Stimulated activated naive CD4-positive, alpha-beta T cell treated with Interleukin-2 at 50 U/mL for 16 hours (primary cell): ENCODE data around the gene RIPOR3.
A peak's percentile ranks its signal among the peaks of the same experiment; 100 is the strongest.
"Not testable (repeated sequence)": the region's sequence is repeated elsewhere in the genome, so short reads cannot be mapped to it uniquely, and the experiment has no call there.

Source experiments
- DNase-seq: peaks from one replicate; lab custom pipeline; 2025; lab: John Stamatoyannopoulos, UW

Gene RIPOR3

DNA sequence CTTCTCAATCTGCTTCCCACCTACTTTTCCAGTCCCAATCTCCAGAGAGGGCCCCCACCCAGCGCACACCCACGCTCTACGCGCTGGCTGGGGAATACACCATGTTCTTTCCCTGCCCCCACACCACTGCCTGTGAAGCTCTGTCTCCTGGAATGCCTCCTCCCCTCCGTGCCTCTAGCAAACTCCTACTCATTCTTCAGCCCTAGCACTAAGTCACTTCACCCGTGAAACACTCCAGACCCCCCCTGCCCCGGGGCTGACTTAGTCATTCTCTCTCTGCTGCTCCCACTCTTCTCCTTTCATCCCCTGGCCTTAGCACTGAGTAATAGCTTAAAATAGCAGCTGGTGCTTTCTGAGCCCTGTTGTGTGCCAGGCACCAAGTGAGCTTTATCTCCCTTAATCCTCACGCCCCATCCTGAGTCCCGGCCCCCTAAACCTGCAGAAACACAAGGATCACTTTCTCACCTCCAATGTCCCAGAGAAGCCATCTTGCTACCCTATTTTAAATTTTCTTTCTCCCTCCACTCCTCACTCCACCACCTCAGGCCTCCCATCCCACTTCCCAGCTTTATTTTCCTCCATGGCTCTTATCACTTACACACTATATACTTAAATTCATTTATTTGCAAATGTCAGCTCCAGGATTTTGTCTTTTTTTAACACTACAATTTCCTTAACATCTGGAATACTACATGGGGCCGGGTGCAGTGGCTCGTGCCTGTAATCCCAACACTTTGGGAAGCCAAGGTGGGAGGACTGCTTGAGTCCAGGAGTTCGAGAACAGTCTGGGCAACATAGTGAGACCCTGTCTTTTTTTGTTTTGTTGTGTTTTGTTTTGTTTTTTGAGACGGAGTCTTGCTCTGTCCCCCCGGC lies 33.7 kb upstream of the RIPOR3 start:
- peak; percentile 81 for DNase-seq

DNA sequence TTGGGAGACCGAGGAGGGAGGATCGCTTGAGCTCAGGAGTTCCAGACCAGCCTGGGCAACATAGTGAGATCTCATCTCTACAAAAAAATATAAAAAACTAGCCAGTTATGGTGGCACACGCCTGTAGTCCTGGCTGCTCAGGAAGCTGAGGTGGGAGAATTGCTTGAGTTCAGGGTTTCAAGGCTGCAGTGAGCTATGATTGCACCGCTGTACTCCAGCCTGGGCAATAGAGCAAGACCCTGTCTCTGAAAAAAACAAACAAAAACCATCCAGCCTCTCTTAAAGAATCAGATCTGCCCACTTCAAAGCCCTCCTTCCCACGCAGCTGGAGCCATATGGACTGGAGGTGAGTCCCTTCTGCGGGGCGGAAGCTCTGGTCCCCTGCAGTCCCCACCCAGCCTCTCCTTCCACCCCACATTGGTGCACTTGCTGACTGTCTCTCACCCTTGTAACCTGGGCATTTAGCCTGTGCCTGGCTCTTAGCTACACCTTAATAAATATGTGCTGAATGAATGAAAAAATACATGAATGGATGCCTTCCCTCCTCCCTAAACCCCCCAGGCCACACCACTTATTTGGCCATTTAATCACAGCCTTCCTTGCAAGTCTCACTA lies 32.9 kb upstream of the RIPOR3 start:
- no peak for DNase-seq

DNA sequence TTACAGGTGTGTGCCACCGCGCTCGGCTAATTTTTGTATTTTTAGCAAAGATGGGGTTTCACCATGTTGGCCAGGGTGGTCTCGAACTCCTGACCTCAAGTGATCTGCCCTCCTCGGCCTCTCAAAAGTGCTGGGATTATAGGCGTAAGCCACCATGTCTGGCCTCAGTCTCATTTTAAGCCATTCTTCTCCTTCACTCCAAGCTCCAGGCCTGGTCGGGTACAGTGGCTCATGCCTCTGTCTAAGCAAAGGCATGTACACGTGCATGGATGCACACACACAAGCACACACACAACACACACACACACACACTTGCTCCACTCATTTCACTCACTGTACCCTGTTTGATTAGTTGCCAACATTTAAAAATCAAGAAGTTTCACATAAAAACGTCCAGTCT lies 32.3 kb upstream of the RIPOR3 start:
- DNase-seq = no peak

DNA sequence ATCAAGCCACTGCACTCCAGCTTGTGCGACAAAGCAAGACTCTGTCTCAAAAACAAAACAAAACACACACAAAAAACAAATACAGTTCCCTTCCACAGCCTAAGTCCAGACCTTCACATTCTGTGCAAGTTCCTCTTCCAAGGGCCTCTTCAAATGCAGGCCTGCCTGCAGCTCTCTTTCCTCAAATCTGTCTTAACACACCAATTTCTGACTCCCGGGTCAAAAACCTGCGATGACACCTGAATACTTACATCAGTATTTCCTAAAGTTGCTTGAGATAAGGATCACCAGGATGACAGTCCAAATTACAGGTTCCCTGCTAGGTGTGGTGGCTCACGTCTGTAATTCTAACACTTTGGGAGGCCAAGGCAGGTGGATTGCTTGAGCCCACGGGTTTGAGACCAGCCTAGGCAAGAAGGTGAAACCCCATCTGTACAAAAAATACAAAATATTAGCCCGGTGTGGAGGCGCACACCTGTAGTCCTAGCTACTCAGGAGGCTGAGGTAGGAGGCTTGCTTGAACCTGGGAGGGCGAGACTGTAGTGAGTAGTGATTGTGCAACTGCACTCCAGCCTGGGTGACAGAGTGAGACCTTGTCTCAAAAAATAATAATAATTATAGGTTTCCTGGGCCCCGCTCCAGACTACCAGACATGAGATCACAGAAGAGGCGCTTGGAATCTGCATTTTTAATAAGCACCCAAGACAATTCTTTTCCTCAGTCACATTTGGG lies 31.2 kb upstream of the RIPOR3 start:
- no peak for DNase-seq

- no peak for DNase-seq
Observed at GRCh38 chr20:50721881-50722281, 30.5 kb upstream of the RIPOR3 start.

- DNase-seq = no peak
Observed at GRCh38 chr20:50720582-50720981, 29.2 kb upstream of the RIPOR3 start.

GRCh38 chr20:50720026-50720425 lies 28.7 kb upstream of the RIPOR3 start:
- DNase-seq = no peak

GRCh38 chr20:50719328-50719727 lies 28.0 kb upstream of the RIPOR3 start:
- no peak for DNase-seq

DNA sequence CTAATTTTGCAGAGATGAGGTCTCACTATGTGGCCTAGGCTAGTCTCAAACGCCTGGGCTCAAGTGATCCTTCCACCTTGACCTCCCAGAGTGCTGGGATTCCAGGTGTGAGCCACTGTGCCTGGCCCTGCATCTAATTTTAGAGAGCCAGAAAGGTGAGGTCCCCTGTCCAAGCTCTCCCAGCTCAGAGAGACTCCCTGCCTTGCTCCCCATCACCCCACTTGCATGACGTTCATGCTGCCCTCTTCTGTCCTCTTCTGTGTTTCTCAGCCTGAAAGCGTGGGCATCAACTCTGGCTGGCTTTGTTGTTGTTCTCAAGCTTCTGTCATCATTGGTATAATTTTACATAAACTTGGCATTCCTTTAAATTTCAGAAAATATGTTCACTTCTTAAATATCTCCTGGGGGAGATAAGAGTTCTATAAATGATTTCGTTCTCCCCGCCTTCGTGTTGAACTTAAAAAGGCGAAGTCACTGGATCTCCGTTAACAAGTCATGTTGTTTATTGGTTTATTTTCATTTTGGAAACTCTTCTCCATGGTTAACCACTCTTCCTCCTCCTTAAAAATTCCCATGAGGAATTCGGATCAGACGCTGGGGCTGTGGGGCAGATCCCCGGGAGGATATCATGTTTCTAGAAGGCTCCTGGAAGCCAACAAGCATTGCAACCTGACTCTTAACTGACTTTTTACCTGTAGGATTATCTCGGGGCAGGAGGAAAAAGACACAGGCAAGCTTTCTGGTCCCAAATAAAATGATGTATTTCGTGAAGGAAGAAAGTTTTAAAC lies 26.8 kb upstream of the RIPOR3 start:
- no peak for DNase-seq

DNA sequence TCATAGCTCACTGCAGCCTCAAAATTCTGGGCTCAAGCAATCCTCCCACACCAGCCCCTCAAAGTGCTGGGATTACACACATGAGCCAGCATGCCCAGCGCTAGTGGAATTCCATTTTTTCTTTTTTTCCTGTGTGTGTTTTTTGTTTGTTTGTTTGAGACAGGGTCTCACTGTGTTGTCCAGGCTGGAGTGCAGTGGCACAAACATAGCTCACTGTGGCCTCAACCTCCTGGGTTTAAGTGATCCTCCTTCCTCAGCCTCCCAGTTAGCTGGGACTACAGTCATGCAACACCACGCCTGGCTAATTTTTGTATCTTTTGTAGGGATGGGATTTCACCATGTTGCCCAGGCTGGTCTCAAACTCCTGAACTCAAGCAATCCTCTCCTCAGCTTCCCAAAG lies 26.0 kb upstream of the RIPOR3 start:
- no peak for DNase-seq

DNA sequence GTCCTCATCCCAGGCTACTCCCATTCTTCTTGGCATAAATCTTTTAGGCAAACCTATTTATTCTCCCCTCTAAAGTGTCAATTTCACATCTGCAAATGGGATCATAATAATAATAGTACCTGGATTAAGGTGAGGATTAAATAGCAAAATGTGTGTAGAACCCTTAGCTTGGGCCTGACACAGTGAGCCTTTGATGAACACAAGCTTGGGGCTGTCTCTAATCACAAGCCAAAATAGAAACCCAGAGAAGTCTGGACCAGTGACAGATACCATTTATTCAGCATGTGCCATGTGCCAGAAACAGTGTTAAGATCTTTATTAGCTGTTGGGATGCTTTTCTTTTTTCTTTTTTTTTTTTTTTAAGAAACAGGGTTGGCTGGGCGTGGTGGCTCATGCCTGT lies 25.2 kb upstream of the RIPOR3 start:
- DNase-seq = no peak

DNA sequence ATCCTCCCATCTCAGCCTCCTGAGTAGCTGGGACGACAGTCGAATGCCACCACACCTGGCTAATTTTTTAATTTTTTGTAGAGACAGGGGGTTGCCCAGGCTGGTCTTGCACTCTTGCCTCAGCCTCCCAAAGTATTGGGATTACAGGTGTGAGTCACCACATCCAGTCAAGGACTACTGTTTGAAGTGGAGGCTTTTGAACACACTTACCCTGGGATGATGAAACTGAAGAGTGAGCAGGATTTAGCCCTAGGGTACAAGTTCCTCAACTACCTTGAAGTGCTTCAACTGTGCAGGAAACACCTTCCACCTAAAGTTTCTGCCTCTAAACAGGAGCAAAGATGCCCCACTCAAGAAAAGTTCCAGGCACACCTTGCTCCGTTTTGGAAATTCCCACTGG lies 24.4 kb upstream of the RIPOR3 start:
- no peak for DNase-seq

GRCh38 chr20:50714426-50714825 lies 23.1 kb upstream of the RIPOR3 start:
- not testable (repeated sequence) for DNase-seq

GRCh38 chr20:50713657-50714101 lies 22.3 kb upstream of the RIPOR3 start:
- DNase-seq = no peak

DNA sequence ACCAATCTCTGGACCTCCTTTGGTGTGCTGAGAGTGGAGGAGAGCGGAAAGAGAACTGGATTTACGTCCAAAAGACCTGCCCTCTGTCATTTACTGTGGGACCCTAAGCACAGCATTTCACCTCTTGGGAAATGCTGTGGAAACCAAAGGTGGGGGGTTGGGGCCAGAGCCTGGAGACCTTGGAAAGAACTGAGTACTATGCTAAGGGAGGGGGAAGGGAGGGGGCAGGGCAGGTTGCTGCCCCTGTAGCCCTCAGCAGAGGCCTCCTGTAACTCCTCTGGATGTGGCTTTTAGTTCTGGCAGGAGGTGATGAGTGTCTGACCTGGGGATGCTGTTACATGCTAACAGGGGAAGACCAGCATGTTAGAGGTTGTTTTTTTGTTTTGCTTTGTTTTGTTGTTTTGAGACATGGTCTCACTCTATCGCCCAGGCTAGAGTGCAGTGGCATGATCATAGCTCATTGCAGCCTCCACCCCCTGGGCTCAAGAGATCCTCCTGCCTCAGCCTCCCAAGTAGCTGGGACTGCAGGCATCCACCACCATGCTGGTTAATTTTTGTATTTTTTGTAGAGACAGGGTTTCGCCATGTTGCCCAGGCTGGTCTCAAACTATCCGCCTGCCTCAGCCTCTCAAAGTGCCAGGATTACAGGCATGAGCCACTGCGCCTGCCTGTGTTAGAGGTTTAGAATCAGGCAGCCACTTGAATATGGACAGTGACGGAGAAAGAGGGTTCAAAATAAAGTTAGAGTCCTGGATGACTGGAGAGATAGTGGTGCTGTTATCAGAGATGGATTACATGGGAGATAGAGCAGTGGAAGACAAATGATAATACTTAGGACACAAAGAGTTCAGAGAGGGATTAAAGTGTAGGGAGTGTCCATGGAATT lies 21.7 kb upstream of the RIPOR3 start:
- DNase-seq = no peak

GRCh38 chr20:50711113-50711825 lies 19.9 kb upstream of the RIPOR3 start:
- no peak for DNase-seq

- no peak for DNase-seq
Observed at GRCh38 chr20:50710492-50711063, 19.2 kb upstream of the RIPOR3 start.

GRCh38 chr20:50709636-50709973 lies 18.3 kb upstream of the RIPOR3 start:
- DNase-seq = no peak

DNA sequence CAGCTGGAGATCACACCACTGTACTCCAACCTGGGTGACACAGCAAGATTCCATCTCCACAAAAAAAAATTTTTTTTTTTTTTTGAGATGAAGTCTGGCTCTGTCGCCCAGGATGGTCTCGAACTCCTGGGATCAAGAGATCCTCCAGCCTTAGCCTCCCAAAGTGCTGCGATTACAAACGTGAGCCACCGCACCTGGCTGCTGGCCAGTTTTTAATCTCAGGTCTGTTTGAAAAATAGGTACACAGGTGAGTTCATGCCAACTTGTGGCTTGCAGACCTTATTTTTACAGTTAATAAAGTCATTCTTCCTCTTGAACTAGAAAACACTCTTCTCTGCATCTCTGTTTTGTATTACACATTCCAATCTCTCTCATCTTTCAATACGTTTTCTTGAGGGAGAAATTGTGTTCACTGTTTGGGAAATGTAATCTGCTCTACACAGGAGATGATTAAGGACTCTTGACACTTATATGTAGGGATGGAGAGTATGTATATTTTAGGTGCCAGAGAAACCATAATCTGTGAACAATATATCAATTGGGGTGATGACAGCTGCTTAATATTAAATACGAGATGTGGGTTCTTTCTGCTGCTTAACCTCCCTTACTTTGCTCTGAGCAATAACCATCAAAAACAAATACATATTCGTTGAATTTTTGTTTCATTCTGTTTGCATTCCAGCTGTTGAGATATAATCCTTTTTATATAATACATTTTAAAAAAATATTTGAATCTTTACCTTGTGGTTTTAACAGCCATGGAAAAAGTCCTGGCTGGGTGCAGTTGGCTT lies 17.7 kb upstream of the RIPOR3 start:
- no peak for DNase-seq
